HG03439 (cell line): ENCODE measurements around the gene RNF152.

Experiments
- ATAC-seq: cut with Tn5 transposase; IDR thresholded peaks from one replicate; pipeline ENCODE4 v1.9.1; 2021; ENCODE audit warnings: mild to moderate bottlenecking, moderate library complexity; ENCODE audit not compliant: unreplicated experiment

RNF152 gene

GRCh38 chr18:61855449-61856378, 37.1 kb downstream of the RNF152 start:
- no peak for ATAC-seq

- ATAC-seq = no peak
Measured at GRCh38 chr18:61854578-61855448, 38.0 kb downstream of the RNF152 start.

- ATAC-seq = no peak
Measured at GRCh38 chr18:61853855-61854254, 39.0 kb downstream of the RNF152 start.

GRCh38 chr18:61852496-61852895, 40.3 kb downstream of the RNF152 start:
- no peak for ATAC-seq

GRCh38 chr18:61851940-61852451, 40.8 kb downstream of the RNF152 start:
- ATAC-seq = no peak

- ATAC-seq = no peak
Measured at GRCh38 chr18:61851279-61851678, 41.5 kb downstream of the RNF152 start.

- ATAC-seq = no peak
Measured at GRCh38 chr18:61850756-61851155, 42.1 kb downstream of the RNF152 start.

GRCh38 chr18:61847164-61847791, 45.5 kb downstream of the RNF152 start:
- ATAC-seq = no peak

GRCh38 chr18:61845197-61845596, 47.6 kb downstream of the RNF152 start:
- ATAC-seq = no peak

- ATAC-seq = no peak
Measured at GRCh38 chr18:61844726-61845125, 48.1 kb downstream of the RNF152 start.

- ATAC-seq = no peak
Measured at GRCh38 chr18:61842146-61842545, 50.7 kb downstream of the RNF152 start.

- ATAC-seq = no peak
Measured at GRCh38 chr18:61841706-61842105, 51.1 kb downstream of the RNF152 start.

- no peak for ATAC-seq
Measured at GRCh38 chr18:61840324-61840723, 52.5 kb downstream of the RNF152 start.

- no peak for ATAC-seq
Measured at GRCh38 chr18:61838521-61838920, 54.3 kb downstream of the RNF152 start.

- no peak for ATAC-seq
Measured at GRCh38 chr18:61833978-61834377, 58.8 kb downstream of the RNF152 start.

GRCh38 chr18:61833387-61833786, 59.4 kb downstream of the RNF152 start:
- no peak for ATAC-seq

- ATAC-seq = no peak
Measured at GRCh38 chr18:61832858-61833257, 59.9 kb downstream of the RNF152 start.

GRCh38 chr18:61831071-61831470, 61.7 kb downstream of the RNF152 start:
- ATAC-seq = no peak

- no peak for ATAC-seq
Measured at GRCh38 chr18:61829108-61829507, 63.7 kb downstream of the RNF152 start.

- ATAC-seq = no peak
Measured at GRCh38 chr18:61827591-61827990, 65.2 kb downstream of the RNF152 start.

GRCh38 chr18:61825386-61825785, 67.4 kb downstream of the RNF152 start:
- no peak for ATAC-seq
